ENCODE data around the gene TIFAB.

GRCh38 chr5:135462304-135462703 is 10.2 kb upstream of the TIFAB start:
- TF ChIP-seq POLR2A (IDR thresholded peaks at IDR 0.05; ENCODE audit: low read length) (no peak), GATA1 (IDR thresholded peaks at IDR 0.05; ENCODE audit: low read depth, low read length) (no peak)
